Right kidney (tissue), 1 donor: Measurements from ENCODE around the gene ADCY5.

Experiments used
- DNase-seq: peaks from one replicate; pipeline ENCODE4 v3.0.0-alpha.2; 2016

ADCY5 gene

DNA sequence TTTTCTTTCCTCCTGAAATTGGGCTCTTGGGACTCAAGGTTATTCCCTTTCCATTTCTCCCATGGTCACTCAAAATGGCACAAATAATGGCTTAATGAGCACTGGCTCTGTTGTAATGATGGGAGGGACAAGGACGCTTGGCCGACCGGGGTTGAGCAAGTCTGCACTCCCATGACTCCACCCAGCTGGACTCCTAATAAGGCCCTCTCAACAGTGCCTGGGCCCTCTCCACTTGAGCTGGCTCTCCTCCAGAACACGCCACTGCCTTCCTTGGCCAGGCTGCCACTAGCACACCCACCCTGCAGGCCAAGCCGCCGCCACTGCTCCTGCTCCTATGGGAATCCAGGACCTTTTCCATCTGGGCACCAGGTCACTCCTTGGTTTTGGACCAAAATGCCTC lies 42.3 kb downstream of the ADCY5 start:
- DNase-seq: no peak

DNA sequence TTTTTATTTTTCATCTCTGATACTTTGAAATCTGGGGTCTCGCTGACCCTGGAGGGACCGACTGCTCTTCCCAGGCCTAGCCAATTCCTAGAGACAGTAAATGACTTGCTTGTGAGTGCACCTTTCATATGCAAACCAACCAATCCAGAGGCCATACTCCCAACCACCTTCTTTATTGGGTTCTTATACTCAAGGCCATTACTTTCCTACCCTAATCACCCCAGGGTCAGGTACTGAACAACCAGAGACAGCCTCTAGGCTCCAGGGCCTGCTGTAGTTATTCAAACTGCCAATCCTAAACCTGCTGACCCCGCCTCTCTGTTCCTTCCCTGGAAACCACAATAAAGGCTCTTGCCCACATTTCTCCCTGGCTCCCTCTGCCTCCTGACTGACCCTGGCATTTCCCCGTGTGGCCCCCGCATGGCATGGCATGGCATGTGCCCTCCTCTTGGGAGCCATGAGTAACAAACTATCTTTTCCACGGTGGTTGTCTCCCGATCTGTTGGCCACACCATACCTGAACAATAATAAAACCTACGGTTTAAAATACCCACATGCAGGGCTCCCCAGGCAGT lies 42.9 kb downstream of the ADCY5 start:
- no peak for DNase-seq

DNA sequence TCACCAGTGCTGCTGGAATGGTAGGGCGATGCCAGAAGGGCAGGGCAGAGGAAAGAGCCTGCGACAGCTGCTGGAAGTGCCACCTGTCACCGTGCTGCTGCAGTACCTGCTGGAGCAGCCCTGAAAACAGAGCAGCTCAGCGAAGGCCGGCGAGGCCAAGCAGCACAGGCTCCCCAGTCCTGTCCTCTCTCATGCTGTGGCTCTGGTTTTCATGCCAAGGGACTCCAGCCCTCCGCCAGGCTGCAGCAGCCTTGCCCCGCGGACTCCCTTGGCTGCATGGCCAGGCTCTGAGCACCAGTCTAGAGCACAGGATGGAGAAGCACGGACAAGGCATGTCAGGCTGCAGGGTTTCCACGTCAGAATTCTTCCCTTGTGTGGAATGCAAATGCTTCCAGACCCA lies 43.9 kb downstream of the ADCY5 start:
- no peak for DNase-seq

DNA sequence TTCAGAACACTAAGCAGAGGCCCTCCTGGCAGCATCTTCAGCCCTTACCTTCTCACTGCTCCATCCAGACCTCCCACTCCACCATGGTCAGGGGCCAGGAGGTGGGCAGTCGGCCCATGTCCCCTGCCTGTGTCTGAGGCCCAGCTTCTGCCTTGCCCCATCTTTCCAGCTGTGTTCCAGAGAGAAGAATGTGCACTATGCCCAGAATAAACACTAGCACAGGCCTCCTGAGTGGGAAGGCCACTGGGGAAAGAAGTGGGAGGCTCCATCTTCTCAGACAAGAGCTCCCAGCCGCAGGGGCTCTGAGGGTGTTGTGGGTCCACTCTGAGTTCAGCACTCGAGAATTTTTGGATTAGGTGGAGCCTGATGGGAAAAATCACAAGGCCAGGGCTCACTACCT lies 44.5 kb downstream of the ADCY5 start:
- no peak for DNase-seq

DNA sequence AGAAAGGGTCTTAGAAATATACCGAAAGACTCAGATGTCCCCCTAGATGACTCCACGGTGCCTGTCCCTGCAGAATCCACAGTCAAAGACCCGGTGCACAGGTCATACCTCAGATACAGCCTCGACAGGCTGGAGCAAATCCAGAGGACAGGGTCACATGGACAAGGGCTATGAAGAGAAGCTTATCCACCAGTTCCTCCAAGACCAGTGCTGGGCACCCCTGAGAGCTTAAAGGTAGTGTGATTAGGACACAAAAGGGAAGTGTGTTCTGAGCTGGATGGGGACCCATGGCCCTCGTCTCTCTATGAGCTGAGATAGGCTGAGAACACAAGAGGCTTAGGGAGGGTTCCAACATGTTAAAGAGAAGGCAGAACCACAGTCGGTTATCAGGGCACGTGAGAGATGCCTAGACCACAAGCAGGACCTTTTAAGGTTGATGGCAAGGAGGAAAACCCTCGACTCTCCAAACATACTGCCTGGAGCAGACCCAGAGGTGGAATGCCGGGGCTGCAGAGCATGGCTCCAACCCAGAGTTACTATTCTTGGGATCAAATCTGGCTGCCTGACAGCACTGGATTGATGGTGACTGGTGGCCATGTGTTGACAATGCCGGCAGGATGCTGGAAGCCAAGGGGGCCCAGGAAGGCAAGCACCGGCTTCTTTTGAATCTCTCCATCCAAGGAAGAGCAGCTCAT lies 46.9 kb downstream of the ADCY5 start:
- no peak for DNase-seq

DNA sequence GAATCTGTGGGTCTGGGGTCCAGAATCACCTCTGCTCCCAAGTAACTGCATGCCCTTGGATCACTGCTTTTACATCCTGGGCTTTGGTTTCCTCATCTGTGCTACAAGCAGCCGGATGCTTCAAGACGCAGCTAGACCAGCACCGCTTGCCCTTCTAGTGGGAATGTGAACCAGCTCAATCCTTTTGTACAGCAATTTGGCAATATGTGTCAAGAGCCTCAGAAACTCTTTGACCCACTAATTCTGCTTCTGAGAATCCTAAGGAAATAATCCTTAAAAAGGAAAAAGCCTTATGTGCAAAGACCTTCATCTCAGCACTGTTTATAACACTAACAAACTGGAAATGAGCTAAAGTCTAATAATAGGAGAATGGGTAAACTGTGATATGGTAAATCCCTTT lies 48.7 kb downstream of the ADCY5 start:
- no peak for DNase-seq

DNA sequence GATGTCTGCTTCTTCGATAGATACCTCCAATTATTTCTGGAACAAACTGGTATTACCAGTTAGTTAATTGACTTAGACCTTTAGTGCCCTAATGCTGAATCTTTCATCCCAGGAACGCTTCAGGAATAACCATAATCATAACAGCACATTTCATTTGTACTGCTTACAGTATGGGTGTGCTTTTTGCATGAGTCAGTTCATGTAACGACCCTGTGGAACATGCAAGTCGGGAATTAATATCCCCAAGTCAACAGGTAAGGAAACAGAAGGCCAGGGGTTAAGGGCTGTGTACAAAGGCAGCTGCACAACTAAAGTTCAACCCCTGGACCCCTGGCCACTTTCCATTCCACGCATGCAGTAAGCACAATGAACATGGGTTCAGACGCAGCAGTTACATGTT lies 49.2 kb downstream of the ADCY5 start:
- no peak for DNase-seq

DNA sequence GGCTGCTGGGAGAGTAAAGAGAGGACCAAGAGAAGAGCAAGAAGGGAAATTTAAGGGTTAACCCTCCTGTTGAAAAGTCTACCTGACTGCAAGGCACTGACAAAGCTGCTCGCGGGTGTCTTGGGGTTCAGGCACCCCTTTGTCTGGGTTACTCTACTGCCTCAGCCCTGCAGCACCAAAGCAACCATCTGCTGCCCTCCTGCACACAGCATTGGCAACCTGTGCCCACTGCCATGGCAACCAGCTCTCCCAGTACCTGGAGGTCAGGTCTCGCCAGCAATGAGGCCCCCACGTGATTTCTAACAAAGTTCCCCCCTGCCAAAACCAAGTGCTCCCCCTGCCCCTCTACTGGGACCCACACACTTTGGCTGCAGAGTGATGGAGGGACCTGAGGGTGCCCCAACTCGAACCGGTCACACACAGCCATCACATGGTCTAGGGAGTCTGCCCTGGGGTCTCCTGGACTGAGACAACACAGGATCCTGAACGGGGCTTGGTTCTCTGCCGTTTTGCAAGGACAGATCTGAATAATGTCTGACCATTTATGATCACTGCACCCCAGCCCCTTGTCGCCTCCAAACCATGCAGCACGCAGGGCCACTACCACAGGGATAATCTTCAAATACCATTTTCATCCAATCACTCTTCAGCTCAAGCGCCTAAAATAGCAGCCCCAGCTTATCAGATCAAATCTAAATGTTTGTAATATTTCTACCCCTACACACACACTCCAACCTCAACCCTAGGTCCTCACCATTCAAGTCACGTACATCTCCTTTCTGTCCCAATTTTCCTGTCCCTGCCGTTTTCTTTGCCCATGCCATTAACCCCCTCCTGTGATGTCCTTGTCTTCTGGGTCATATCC lies 50.7 kb downstream of the ADCY5 start:
- no peak for DNase-seq

DNA sequence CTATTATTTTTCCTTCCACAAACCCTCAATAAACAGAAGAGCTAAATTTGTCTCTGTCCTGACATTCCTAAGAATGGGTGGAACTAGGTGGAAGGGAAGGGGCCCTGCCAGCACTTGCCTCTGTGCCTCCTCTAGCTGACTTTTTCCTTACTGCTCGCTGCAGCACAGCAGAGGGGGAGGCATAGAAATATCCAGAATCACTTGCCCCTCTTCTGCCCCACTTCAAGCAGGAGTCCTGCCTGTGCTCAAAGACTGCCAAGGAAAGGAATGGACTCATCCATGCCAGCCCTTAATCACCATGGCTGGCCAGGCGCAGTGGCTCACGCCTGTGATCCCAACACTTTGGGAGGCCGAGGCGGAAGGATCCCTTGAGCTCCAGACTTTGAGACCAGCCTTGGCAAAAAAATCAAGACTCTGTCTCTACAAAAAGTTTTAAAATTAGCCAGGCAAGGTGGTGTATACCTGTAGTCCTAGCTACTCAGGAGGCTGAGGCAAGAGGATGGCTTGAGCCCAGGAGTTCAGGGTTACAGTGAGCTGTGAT lies 51.8 kb downstream of the ADCY5 start:
- no peak for DNase-seq

DNA sequence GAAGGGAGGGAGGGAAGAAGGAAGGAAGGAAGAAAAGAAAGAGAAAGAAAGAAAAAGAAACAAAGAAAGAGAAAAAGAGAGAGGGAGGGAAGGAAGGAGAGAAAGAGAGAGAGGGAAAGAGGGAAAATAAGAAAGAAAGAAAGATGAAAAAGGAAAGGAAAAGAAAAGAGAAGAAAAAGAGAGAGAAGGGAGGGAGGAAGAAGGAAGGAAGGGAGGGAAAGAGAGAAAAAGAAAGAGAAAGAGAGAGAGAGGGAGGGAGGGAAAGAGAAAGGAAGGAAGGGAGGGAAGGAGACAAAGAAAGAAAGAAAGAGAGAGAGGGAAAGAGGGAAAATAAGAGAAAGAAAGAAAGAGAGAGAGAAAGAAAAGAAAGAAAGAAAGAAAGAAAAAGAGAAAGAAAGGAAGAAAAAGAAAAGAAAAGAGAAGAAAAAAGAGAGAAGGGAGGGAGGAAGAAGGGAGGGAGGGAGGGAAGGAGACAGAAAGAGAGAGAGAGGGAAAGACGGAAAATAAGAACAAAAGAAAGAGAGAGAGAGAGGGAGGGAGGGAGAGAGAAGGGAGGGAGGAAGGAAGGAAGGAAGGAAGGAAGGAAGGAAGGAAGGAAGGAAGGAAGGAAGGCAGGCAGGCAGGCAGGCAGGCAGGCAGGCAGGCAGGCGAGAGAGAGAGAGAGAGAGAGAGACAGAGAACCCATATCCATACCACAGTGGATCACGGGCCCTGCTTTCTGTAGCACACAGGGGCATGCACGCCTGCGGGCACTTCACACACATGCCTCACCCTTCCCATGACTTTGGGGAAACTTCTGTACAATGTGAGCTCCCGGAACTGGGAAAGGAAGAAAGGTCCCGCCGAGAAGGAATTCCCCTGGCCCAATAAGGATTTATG lies 52.5 kb downstream of the ADCY5 start:
- DNase-seq: no peak

DNA sequence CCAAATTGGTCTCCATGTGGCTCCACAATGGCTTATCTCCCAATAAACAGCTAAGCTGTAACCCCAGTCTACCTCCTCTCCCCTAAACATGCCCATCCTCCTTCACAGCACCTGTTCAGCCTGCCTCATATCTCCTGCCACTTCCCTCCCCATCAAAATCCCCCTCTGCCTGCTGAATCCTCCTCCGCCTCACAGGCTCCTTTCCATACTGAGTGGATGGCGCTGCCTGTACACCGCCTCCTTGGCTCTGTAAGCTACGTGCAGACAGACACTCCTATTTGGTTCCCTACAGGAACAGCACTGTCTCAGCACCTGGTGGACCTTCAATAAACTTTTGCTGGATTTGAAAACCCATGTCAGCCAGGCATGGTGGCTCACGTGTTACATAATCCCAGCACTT lies 53.7 kb downstream of the ADCY5 start:
- DNase-seq: no peak

DNA sequence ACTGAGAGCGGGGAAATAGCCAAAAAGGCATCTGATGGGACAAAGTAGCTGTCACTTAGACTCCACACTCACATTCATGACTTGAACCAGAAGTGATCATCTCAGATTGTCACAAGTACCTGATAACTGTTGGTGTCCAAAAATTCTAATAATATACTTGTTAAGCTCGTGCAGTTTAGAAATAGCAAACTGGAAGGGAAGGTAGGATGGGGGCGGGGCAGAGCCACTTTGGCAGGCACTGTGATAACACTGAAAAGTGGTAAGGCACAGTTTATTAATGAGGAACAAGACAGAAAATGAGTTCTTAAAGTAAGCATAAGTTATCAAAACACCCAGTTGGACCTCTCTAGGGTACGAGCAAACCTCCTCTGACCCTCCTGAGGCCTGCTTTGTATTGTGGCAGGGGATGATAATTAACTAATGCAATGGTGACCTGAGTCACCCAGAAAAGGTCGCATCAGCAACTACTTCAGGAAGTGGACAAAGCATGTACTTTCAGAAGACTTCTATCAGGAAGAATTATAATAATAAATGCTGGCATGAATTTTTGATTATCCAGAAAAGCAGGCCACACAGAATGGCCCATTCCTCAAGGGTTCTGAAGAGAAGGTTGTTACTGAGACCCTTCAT lies 54.4 kb downstream of the ADCY5 start:
- no peak for DNase-seq

DNA sequence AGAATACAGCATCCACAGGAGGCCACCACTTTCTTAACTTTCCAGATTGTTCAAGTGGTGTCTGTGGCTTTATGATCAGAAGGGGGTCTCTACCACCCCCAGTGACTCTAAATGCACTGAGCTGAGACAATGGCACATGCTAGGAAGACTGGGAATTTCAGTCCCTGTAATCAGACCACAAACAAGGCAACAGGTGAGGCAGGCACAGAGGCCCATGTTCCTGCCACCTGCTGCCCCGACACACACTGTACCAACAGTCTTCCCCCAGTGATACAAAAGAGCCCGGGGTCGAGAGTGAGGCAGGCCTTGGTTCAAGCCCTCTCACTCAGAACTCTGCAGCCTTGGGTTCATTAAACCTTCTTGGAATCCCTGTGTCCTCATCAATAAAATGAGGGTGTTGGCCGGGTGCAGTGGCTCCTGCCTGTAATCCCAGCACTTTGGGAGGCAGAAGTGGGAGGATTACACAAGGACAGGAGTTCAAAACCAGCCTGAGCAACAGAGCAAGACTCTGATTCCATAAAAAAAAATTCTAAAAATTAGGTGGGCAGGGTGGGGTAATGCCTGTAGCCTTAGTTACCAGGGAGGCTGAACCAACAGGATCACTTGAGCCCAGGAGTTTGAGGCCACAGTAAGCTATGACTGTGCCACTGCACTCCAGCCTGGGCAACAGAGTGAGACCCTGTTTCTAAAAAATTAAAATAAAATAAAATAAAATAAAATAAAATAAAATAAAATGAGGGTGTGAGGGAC lies 55.8 kb downstream of the ADCY5 start:
- no peak for DNase-seq

DNA sequence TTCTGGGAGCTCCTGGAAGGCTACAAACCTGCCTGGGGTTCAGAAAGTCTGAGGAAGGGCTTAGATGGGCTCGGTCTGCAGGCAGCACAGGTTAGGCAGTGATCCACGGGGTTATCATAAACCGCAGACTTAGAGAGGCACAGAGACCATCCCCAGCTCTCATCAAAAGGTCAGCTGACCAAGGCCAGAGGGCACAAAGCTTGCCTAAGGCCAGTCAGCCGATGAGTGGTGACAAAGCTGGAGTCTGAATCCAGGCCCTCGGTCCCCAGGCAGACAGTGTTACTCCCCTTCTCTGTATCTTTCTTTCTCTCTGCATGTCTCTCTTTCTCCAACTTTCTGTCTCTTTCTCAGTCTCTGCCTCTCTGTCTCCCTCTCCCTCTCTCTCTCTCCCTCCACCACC lies 56.5 kb downstream of the ADCY5 start:
- DNase-seq: no peak

DNA sequence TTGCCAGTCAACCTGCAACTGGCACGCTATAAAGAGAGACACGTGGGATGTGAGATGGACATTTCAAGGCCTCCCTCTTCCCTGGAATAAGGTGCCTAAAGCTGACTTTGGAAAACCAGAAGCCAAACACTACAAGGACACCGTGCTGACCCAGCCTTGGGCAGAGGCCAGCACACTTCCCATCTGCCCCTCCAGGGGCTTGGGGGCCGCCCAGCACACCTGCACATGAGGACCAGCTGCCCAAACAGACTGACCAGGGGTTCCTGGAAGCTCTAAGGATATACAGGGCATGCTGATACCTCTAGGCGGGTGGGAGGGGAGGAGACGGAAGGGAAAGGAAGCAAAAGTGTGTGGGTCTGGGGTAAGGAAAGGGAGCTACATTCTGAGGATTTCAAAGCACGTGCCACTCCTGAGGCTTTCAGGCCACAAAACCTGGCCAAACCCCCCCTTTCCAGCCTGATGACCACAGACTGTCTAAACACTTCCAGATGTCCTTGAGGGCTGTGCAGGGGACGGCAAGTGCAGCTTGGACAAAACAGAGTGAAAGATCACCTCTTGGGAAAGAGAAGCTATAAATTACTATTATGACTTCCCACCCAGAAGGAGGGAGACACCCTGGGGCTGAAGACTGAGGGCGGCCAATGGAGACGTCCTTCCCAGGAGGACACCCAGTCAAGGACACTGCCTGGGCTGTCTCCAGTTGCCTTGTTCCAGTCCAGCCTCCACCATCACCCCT lies 57.9 kb downstream of the ADCY5 start:
- no peak for DNase-seq

DNA sequence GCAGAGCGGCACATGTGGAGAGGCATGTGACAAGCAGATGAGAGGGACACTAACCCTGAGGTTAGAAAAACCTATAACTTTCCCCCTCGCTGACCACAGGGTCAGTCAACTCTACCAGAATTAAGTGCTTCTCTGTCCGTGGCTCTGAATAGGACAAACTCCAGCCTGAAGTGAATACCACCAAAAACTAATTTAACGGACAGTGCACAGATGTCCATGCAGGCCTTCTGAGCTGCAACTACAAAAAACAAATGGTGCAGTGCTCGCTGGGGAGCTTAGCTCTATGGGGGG lies 59.3 kb downstream of the ADCY5 start:
- DNase-seq: no peak

DNA sequence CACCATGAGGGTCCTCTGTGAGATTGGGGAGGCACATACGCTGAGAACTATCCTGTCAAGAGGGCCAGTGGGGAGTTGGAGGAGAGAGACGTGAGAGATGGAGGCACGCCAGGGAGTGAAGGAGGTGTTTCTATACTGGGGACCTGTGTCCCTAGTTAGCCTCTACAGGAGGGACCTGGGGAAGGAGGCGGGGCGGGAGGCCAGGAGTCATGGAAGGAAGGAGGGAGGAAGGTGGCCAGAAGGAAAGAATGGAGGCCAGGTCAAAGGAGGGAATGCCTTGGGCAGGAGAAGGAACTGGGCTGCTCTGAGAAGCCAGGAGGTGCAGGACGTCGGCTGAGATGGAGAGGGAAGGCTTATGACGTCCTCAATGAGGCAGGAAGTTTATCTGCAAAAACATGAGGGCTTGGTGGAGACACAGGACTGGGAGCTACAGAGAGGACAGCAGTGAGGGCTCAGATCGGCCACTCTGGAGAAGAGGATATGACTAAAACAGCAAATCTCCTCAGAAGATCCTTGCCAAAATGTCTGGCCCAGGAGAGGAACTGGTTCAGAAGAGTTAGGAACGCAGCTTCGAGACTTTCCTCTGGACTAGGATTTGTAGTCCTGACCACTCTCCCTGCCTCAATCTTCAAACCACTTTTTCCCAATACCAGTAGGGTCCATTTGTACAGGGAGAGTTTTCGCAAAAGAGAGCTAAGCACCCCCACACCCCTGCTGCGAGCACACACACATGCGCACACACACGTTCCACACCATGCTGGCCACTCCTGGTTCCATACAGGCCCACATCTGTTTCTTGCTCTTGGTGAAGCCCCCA lies 59.9 kb downstream of the ADCY5 start:
- DNase-seq: peak; percentile 47

DNA sequence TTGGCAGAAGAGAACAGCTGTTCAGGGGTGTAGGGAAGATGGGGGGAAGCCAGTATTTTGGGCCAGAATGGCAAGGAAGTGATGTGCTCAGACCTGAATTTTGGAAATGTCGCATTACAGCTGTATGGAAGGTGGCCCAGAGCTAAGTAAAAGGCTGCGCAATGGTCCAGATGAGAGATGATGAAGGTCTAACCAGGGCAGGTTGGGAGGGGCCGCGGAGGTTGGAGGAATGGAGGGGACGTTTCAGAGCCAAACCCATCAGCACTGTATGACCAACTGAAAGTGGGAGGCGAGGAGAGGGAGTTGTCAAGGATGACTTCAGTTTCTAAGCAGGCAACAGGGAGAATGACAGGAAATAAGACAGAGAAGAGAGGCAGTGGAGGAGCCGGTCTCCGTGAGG lies 60.8 kb downstream of the ADCY5 start:
- DNase-seq: no peak

DNA sequence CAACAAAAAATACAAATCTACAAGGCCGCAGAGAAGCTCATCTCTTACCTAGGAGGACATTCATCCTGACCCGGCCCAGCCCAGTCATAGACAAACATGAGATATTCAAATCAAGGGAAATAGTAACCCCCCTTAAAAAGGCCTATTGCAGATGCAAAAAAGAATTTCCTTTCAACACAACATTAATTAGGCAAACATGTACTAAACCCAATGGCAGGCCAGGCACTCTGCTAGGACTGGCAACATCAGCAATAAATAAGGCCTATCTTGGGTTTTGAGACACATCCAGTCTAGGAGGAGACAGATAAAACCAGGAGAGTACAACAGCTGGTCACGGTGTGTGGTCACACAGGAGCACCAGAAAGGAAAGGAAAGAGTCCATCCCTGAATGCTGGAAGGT lies 61.4 kb downstream of the ADCY5 start:
- DNase-seq: no peak
